ENCODE measurements around the gene GNAI3.

Gene GNAI3

DNA sequence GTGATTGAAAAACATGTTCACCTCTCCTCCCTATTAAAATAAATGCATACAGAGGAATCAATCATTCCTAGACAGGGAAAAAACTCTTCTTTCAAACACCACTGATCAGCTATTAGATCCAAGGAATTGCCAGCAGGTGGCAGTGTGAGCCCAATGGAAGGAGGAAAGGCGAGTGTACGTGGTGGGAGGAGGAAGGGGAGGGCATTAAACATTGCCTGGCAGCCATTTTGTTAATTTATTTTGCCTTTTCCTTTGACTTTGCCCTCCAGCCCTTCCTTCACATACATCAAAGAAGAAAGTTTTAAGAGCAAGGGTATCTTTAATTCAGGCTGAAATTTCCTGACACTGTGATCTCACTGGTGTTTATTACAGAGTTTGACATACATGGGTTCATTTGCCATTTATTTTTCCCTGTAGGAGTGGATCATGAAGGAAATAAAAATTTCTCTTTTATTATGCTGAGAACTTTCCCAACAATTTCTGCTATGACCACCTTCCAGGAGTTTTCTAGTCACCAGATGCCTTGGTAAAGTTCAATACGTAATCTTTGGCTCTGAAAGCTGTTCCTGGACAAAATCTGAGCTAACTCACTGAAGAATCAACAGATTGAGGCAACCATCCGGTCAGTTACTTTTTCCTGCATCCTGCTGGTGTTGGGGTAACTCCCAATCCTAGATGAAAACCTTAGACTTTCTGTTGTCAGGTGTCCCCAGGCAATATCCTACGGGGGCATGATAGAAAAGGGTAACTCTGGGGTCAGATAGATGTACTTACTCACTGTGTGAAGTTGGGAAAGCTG is 1.9 kb upstream of the GNAI3 start:
- DNase-seq (ENCODE audit: low read depth): peak; percentile 67

- DNase-seq (ENCODE audit: low read depth): no peak
These were observed 723 bp upstream of the GNAI3 start for GRCh38 chr1:109547463-109548320.

DNA sequence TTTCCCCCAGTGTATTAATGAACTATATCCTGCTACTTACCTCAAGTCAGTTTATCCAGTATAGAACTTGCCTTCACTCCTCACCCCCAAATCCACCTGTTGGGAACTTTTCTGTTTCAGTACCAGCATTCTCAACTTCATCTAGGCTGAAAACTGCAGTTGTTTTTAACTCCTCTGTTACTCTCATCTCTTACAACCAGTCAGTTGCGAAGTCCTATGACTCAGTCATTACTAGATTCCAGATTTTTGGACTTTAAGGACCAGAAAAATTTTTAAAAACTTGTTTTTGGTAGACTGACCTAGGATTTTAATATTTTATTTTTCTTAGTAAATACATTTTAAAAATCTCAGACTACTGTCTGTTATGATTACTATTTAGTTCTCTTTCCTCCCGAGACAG is 8.1 kb downstream of the GNAI3 start:
- DNase-seq (ENCODE audit: low read depth): no peak

GRCh38 chr1:109557520-109557919 is 9.1 kb downstream of the GNAI3 start:
- DNase-seq (ENCODE audit: low read depth): no peak

DNA sequence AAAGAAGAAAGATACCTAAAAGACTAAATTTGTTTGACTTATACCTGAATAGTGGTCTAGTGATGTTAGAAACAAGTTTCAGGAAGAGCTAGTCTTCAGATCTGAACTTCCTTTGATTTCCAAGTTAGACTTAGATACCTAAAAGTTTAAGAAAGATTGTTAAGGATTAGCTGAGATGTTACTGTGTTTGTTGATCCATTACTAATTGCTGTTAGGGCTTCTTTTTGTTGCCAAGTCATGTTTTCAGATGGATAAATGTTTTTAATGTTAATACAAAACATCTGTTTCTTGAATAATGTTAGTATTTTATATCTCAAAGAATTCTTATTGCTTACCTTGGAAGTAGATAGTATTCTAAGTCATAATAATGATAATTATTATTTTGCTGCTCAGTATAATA is 11.6 kb downstream of the GNAI3 start:
- no peak for DNase-seq (ENCODE audit: low read depth)

GRCh38 chr1:109564194-109564878 is 15.9 kb downstream of the GNAI3 start:
- DNase-seq (ENCODE audit: low read depth): no peak

DNA sequence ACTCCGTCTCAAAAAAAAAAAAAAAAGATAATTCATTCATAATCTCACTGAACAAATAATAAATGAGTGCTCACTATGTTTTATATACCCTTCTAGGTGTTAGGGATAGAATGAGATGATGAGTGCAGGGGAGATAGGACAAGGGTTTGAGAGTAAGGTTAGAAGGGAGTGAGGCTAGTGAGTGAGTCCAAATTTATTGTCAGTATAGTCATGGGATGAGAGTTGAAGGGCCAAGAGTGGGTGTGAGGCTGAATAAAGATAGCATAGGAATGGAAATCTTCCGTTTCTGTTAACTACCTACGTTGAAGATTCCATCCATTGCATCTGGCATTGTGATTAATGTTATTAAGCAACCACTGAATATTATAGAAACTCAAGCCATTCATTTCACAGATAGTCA is 16.8 kb downstream of the GNAI3 start:
- no peak for DNase-seq (ENCODE audit: low read depth)

- no peak for DNase-seq (ENCODE audit: low read depth)
These were observed 18.6 kb downstream of the GNAI3 start for GRCh38 chr1:109566982-109567381.

GRCh38 chr1:109567877-109568672 is 19.7 kb downstream of the GNAI3 start:
- no peak for DNase-seq (ENCODE audit: low read depth)

DNA sequence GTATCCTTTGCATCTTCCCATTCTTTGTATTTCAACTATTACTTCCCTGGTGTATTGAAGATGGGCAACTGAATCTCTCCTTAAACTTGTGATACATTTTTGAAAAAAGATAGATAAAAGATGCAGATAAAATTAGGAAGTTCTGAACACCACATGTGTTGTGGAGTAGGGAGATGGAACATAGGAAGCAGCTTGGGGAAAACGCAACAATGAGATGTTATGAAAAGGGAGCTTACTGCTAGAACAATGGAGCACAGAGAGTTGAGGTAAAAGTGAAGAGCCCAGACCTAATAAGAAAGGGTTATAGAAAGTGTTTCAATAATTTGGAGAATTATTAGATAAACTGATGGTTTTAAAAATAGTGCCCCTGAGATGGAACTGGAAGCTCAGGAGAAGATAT is 20.9 kb downstream of the GNAI3 start:
- DNase-seq (ENCODE audit: low read depth): no peak

DNA sequence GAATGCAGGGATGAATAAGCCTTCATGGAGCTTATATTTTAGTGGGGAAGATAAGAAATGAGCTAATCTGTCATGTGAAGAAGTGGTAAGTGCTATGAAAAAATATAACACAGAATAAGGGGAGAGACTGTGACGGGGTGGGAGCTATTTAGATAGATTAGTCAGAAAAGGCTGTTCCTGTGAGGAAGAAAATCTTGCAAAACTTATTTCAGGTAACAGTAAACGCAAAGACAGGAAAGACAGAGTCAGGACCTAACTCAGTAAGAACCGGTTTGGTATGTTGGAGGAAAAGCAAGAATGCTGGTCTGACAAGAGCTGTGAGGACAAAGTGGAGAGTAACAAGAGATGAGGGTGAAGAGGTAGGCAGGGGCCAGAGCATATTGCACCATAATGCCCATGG is 22.0 kb downstream of the GNAI3 start:
- DNase-seq (ENCODE audit: low read depth): no peak

- DNase-seq (ENCODE audit: low read depth): no peak
These were observed 25.4 kb downstream of the GNAI3 start for GRCh38 chr1:109573785-109574184.

DNA sequence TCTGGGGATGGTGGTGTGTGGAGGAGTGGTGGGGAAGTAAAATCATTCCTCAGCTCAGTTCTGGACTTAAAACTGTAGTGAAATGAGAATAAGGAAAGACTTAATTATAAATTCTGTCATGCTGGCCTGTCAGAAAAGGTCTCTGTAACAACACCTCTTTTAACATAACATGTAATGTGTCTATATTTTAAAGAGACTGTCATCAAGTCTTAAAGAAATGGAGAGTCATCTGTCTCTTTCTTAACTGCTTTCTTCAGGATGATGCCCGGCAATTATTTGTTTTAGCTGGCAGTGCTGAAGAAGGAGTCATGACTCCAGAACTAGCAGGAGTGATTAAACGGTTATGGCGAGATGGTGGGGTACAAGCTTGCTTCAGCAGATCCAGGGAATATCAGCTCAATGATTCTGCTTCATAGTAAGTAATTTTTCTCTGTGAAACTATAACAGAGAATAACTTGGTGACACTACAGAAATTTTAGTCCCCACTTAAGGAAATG is 30.6 kb downstream of the GNAI3 start:
- DNase-seq (ENCODE audit: low read depth): no peak

DNA sequence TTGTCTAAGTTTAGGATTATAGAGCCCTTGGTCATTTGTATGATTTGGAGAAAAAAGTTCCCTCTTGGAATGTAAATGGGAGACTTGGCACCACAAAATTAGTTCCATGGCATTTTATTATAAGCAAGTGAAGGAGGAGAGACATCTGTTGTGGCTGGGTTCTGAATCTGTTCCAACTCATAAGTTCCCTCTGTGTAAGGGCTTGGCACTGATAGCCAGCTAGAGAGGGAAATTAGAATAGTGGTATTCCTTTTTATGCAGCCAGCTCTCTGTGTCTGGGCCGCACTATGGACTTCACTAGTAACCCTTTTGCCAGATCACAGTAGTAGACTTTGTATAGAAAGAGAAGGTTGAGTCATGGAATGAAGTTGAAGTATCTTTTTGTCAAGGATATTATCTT is 31.1 kb downstream of the GNAI3 start:
- no peak for DNase-seq (ENCODE audit: low read depth)

- DNase-seq (ENCODE audit: low read depth): no peak
These were observed 33.6 kb downstream of the GNAI3 start for GRCh38 chr1:109582021-109582420.

DNA sequence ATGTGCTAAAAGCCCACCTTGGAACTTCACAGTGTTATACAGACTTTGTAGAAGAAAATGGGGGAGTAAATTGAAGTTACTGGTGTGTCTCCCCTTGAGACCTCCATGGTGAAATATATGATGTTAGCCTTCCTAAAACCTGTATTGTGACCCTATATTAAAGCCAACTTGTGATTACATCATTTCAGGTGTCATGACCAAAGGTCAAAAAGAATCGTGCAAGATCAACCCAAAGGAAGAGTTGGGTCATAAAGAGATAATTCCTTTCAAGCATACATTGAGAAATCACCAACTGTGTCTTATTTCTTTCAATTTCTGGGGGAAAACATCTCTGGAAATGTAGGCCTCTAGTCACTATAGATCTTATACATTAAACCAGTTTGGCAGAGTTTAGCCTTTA is 36.4 kb downstream of the GNAI3 start:
- no peak for DNase-seq (ENCODE audit: low read depth)

- no peak for DNase-seq (ENCODE audit: low read depth)
These were observed 37.6 kb downstream of the GNAI3 start for GRCh38 chr1:109586055-109586454.

DNA sequence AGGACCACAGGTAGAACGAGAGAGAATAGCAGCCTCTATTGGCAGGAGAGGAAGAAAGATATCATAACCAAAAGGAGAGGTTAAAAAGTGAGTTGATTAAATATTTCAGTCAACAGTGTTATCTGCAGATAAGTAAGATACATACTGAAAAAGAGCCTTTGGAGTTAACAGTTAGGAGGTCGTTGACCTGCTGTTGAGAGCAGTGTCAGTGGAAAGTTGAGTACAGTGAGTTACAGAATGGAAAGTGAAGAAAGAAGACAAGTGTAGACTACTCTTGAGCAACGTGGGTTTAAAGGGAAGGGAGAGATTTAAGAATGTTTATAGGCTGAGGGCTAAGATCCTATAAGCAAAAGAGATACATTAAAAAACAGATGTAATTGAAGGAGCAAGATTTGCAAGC is 40.8 kb downstream of the GNAI3 start:
- no peak for DNase-seq (ENCODE audit: low read depth)

GRCh38 chr1:109589679-109590078 is 41.3 kb downstream of the GNAI3 start:
- DNase-seq (ENCODE audit: low read depth): no peak

DNA sequence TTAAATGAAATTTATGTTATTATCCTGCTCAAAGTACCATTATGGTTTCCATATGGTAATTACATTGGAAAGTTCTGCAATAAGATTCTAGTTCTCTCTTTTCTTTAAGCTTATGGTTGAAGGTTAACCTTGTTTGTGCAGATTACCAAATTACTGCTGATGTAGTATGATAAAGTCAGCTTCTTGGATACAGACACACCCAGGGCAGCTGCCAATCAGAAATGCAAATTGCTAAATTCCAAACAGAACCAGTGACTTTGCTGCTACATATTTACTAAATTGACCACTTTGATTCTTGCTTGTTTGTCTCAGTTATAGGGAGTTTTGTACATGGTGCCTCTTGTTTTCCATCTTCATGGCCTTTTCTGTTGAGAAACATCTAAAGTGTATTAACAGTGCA is 44.5 kb downstream of the GNAI3 start:
- DNase-seq (ENCODE audit: low read depth): no peak

DNA sequence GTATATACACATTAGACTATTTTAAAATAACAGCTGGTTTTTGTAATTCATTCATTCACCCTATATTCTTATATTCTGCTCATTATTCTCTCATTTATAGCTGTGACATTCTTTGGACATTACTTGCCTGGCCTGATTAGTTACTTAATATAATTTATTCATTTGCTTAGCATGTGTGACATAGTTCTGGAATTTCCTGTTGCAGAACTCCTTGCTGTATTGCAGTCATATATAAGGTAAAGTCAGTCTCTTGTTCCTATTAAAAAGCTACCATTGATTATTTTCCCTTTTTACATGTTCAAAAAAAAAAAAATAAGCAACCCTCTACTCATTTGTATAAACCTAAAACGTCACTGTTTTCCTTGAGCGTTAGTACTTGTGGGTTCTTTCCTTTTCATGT is 47.1 kb downstream of the GNAI3 start:
- peak; percentile 29 for DNase-seq (ENCODE audit: low read depth)

- no peak for DNase-seq (ENCODE audit: low read depth)
These were observed 49.7 kb downstream of the GNAI3 start for GRCh38 chr1:109598156-109598555.

Data from HS-5 (cell line).